ENCODE data around the gene TARBP1. TPM values are rescaled to one million over a fixed set of nuclear protein-coding genes. Genes with fewer than 3 reads are reported as not detected.

TARBP1 gene
- total and polyA plus RNA-seq, 4 experiments from 2014 or later, result 10.0 to 27.5 (median 20.0) TPM

DNA sequence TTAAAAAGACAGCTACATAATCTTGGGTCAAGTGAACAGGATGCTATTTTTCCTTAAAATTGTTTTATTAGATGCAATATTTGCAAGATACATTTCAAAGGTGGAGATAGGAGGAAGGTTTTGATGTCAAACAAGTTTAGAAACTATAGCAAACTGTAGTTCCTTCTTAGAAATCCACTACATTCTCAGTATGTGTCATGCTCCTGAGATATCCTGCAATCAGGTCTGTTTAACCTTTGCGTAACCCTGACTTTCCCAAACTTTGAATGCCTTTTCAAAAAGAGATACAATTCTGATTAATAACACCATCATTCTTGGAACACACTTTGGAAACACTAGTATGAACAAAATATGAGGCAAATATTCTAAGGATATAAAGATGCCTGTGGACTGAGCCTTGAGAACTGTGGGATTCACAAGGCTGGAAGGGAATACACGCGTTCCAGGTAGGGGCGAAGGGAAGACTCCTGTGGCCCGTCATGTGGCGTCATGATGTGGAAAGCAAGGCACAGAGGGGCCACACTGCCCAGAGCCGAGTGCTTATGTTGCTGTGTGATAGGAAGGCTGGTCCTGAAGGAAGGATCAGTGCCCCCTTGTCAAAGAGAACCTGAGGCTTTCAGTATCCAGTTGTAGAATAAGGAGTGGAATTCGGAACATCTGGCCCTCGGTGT lies 19.6 kb upstream of the TARBP1 start:
- no peaks in the 10 kb centered on the region for H3K27me3 ChIP-seq (ENCODE audit: insufficient read depth, low read length)
- Mint-ChIP-seq H3K4me1 (peaks cover 6 to 11% (median 9%) of the 10 kb centered on the region in 4 donors), H3K4me3 (peak overlapping the region in 2 of 8 donors; percentile 47 to 60)

DNA sequence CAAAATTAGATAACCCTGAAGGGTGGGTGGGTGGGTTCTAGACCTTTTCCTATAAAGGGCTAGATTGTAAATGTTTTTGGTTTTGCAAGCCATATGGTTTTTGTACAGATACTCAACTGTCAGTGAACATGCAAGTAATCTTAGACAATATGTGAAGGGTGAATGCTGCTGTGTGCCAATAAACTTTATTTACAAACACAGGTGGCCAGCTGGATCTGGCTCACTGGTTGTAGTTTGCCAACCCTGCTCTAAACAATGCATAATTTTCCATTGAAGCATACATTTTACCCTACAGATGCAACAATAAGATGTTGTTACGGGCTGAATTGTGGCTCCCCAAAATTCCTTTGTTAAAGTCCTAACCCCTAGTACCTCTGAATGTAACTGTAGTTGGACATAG lies 18.6 kb upstream of the TARBP1 start:
- peak overlapping the region in 1 of 7 donors; percentile 38 for H3K27ac Mint-ChIP-seq
- H3K4me1 Mint-ChIP-seq, result peaks cover 6 to 11% (median 9%) of the 10 kb centered on the region in 4 donors
- ChIA-PET POLR2A (ENCODE audit: partially characterized antibody) (interaction anchor here (0.7 kb wide), 1 partner anchor 568 kb away, joined by 3 read pairs; no protein-coding TSS in a partner anchor), CTCF (ENCODE audit: partially characterized antibody) (interaction anchor here (0.6 to 4.7 kb wide), 8 partner anchors 10 to 1524 kb away, joined by 3 to 56 read pairs (median 6); no protein-coding TSS in a partner anchor)
- H3K9me3 Mint-ChIP-seq, result no peaks in the 10 kb centered on the region
- no peak overlapping the region for H3K27ac ChIP-seq (ENCODE audit: low read depth, low read length)
- H3K36me3 Mint-ChIP-seq, result no peaks in the 10 kb centered on the region
- H3K4me1 ChIP-seq (ENCODE audit: insufficient read depth, low read length), result peaks cover 11% of the 10 kb centered on the region
- H3K27me3 Mint-ChIP-seq, result peaks cover 4 to 13% of the 10 kb centered on the region in 2 donors
- intact Hi-C loops (cut with micrococcal nuclease), result no loop called here
- H3K27me3 ChIP-seq (ENCODE audit: insufficient read depth, low read length), result no peaks in the 10 kb centered on the region
- no peak overlapping the region for H3K4me3 ChIP-seq (ENCODE audit: low read length in 2 of 2)
- no peaks in the 10 kb centered on the region for H3K36me3 ChIP-seq (ENCODE audit: insufficient read depth, low read length)
- no peak overlapping the region for H3K4me3 Mint-ChIP-seq
- no peak for DNase-seq
- H3K9me3 ChIP-seq (ENCODE audit: control insufficient read depth in 1 of 2, low read length in 2 of 2), result no peaks in the 10 kb centered on the region

More for the DNA sequence above, 19.6 kb upstream of the TARBP1 start:
- Mint-ChIP-seq H3K36me3 (no peaks in the 10 kb centered on the region), H3K27me3 (peaks cover 4 to 13% of the 10 kb centered on the region in 2 donors), H3K9me3 (no peaks in the 10 kb centered on the region), H3K27ac (peak overlapping the region in 3 of 7 donors; percentile 32 to 63 (median 48))
- Histone ChIP-seq H3K9me3 (ENCODE audit: control insufficient read depth in 1 of 2, low read length in 2 of 2) (no peaks in the 10 kb centered on the region), H3K27ac (ENCODE audit: low read depth, low read length) (no peak overlapping the region), H3K4me3 (ENCODE audit: low read length in 2 of 2) (no peak overlapping the region), H3K4me1 (ENCODE audit: insufficient read depth, low read length) (peaks cover 11% of the 10 kb centered on the region), H3K36me3 (ENCODE audit: insufficient read depth, low read length) (no peaks in the 10 kb centered on the region)
- DNase-seq, result no peak
- CTCF ChIA-PET (ENCODE audit: partially characterized antibody), result interaction anchor here (0.9 to 4.7 kb wide), 19 partner anchors 10 to 917 kb away, joined by 3 to 56 read pairs (median 3); no protein-coding TSS in a partner anchor
- intact Hi-C loops (cut with micrococcal nuclease), result loop anchor here (1.0 to 2.0 kb wide), 3 partner anchors 100 to 919 kb away; no protein-coding TSS in a partner anchor
- POLR2A ChIA-PET (ENCODE audit: partially characterized antibody), result interaction anchor here (1.2 to 2.1 kb wide), 3 partner anchors 20 to 111 kb away, joined by 4 to 7 read pairs (median 4); partner anchors contain the start of genes IRF2BP2 and TARBP1

- CTCF ChIA-PET (ENCODE audit: partially characterized antibody), result interaction anchor here (0.7 to 2.8 kb wide), 7 partner anchors 8 to 607 kb away, joined by 3 to 9 read pairs (median 3); no protein-coding TSS in a partner anchor
Observed at GRCh38 chr1:234495231-234495990, 16.4 kb upstream of the TARBP1 start.

DNA sequence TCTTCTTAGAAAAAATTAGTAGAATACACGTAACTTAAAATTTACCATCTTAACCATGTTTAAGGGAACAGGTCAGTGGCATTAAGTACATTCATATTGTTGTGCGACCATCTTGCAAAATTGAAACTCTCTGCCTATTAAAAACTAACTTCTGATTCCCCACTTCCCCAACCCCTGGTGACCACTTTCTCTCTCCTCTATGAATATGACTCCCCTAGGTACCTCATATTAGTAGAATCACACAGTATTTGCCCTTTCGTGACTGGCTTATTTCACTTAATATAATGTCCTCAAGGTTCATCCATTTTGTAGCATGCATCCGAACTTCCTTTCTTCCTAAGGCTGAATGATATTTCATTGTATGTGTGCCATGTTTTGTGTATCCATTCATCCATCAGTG lies 15.1 kb upstream of the TARBP1 start:
- H3K4me1 ChIP-seq (ENCODE audit: insufficient read depth, low read length), result peaks cover 5% of the 10 kb centered on the region
- H3K27ac Mint-ChIP-seq, result no peak overlapping the region
- POLR2A ChIA-PET (ENCODE audit: partially characterized antibody), result no interaction called here
- intact Hi-C loops (cut with micrococcal nuclease), result no loop called here
- CTCF ChIA-PET (ENCODE audit: partially characterized antibody), result no interaction called here
- no peaks in the 10 kb centered on the region for H3K36me3 Mint-ChIP-seq
- H3K4me3 ChIP-seq (ENCODE audit: low read length in 2 of 2), result no peak overlapping the region
- no peaks in the 10 kb centered on the region for H3K36me3 ChIP-seq (ENCODE audit: insufficient read depth, low read length)
- H3K27ac ChIP-seq (ENCODE audit: low read depth, low read length), result no peak overlapping the region
- H3K27me3 ChIP-seq (ENCODE audit: insufficient read depth, low read length), result no peaks in the 10 kb centered on the region
- H3K9me3 ChIP-seq (ENCODE audit: control insufficient read depth in 1 of 2, low read length in 2 of 2), result no peaks in the 10 kb centered on the region
- no peak for DNase-seq
- H3K4me3 Mint-ChIP-seq, result no peak overlapping the region
- no peaks in the 10 kb centered on the region for H3K9me3 Mint-ChIP-seq
- peaks cover 5 to 10% (median 6%) of the 10 kb centered on the region in 4 donors for H3K4me1 Mint-ChIP-seq
- H3K27me3 Mint-ChIP-seq, result peaks cover 4 to 10% of the 10 kb centered on the region in 2 donors

More at GRCh38 chr1:234495231-234495990, 16.4 kb upstream of the TARBP1 start:
- POLR2A ChIA-PET (ENCODE audit: partially characterized antibody), result no interaction called here
- Mint-ChIP-seq H3K4me3 (no peak overlapping the region), H3K9me3 (no peaks in the 10 kb centered on the region), H3K4me1 (peaks cover 11 to 14% (median 11%) of the 10 kb centered on the region in 4 donors), H3K27ac (no peak overlapping the region), H3K27me3 (peaks cover 4 to 13% of the 10 kb centered on the region in 2 donors), H3K36me3 (no peaks in the 10 kb centered on the region)
- no peaks in the 10 kb centered on the region for H3K9me3 ChIP-seq (ENCODE audit: control insufficient read depth in 1 of 2, low read length in 2 of 2)
- H3K27ac ChIP-seq (ENCODE audit: low read depth, low read length), result no peak overlapping the region
- no peaks in the 10 kb centered on the region for H3K27me3 ChIP-seq (ENCODE audit: insufficient read depth, low read length)
- no peak overlapping the region for H3K4me3 ChIP-seq (ENCODE audit: low read length in 2 of 2)
- intact Hi-C loops (cut with micrococcal nuclease), result no loop called here
- no peaks in the 10 kb centered on the region for H3K36me3 ChIP-seq (ENCODE audit: insufficient read depth, low read length)
- H3K4me1 ChIP-seq (ENCODE audit: insufficient read depth, low read length), result peaks cover 11% of the 10 kb centered on the region
- no peak for DNase-seq

GRCh38 chr1:234490793-234491479 lies 12.0 kb upstream of the TARBP1 start:
- Histone ChIP-seq H3K9me3 (ENCODE audit: control insufficient read depth in 1 of 2, low read length in 2 of 2) (no peaks in the 10 kb centered on the region), H3K27ac (ENCODE audit: low read depth, low read length) (no peak overlapping the region), H3K36me3 (ENCODE audit: insufficient read depth, low read length) (no peaks in the 10 kb centered on the region), H3K27me3 (ENCODE audit: insufficient read depth, low read length) (no peaks in the 10 kb centered on the region), H3K4me3 (ENCODE audit: low read length in 2 of 2) (no peak overlapping the region), H3K4me1 (ENCODE audit: insufficient read depth, low read length) (peaks cover 10% of the 10 kb centered on the region)
- no peak overlapping the region for H3K27ac Mint-ChIP-seq
- ChIA-PET POLR2A (ENCODE audit: partially characterized antibody) (no interaction called here), CTCF (ENCODE audit: partially characterized antibody) (interaction anchor here (0.9 to 1.7 kb wide), 2 partner anchors 9 to 593 kb away, joined by 3 to 4 read pairs; no protein-coding TSS in a partner anchor)
- peaks cover 4% of the 10 kb centered on the region in 2 donors for H3K27me3 Mint-ChIP-seq
- no peaks in the 10 kb centered on the region for H3K36me3 Mint-ChIP-seq
- no peak for DNase-seq
- intact Hi-C loops (cut with micrococcal nuclease), result no loop called here
- H3K9me3 Mint-ChIP-seq, result no peaks in the 10 kb centered on the region
- peak overlapping the region in 2 of 8 donors; percentile 6 to 23 for H3K4me3 Mint-ChIP-seq
- H3K4me1 Mint-ChIP-seq, result peaks cover 5 to 23% (median 6%) of the 10 kb centered on the region in 4 donors

GRCh38 chr1:234489698-234490077 lies 10.7 kb upstream of the TARBP1 start:
- Mint-ChIP-seq H3K4me1 (peaks cover 5 to 23% (median 6%) of the 10 kb centered on the region in 4 donors), H3K4me3 (no peak overlapping the region), H3K36me3 (no peaks in the 10 kb centered on the region), H3K9me3 (no peaks in the 10 kb centered on the region), H3K27me3 (peaks cover 3 to 5% of the 10 kb centered on the region in 2 donors), H3K27ac (no peak overlapping the region)
- H3K27ac ChIP-seq (ENCODE audit: low read depth, low read length), result no peak overlapping the region
- H3K4me1 ChIP-seq (ENCODE audit: insufficient read depth, low read length), result peaks cover 10% of the 10 kb centered on the region
- H3K9me3 ChIP-seq (ENCODE audit: control insufficient read depth in 1 of 2, low read length in 2 of 2), result no peaks in the 10 kb centered on the region
- no peak overlapping the region for H3K4me3 ChIP-seq (ENCODE audit: low read length in 2 of 2)
- intact Hi-C loops (cut with micrococcal nuclease), result no loop called here
- H3K36me3 ChIP-seq (ENCODE audit: insufficient read depth, low read length), result no peaks in the 10 kb centered on the region
- H3K27me3 ChIP-seq (ENCODE audit: insufficient read depth, low read length), result no peaks in the 10 kb centered on the region
- DNase-seq, result no peak
- CTCF ChIA-PET (ENCODE audit: partially characterized antibody), result interaction anchor here (0.6 kb wide), 1 partner anchor 741 kb away, joined by 3 read pairs; no protein-coding TSS in a partner anchor
- POLR2A ChIA-PET (ENCODE audit: partially characterized antibody), result no interaction called here

All from CD4-positive, alpha-beta memory T cell (primary cell).